Measurements from ENCODE around the gene TRIO. TPM values are rescaled to one million over a fixed set of nuclear protein-coding genes. Genes with fewer than 3 reads are reported as not detected.

The TRIO gene
- total and polyA plus RNA-seq, 2 experiments from 2014 or later = 18.5 to 78.2 TPM

DNA sequence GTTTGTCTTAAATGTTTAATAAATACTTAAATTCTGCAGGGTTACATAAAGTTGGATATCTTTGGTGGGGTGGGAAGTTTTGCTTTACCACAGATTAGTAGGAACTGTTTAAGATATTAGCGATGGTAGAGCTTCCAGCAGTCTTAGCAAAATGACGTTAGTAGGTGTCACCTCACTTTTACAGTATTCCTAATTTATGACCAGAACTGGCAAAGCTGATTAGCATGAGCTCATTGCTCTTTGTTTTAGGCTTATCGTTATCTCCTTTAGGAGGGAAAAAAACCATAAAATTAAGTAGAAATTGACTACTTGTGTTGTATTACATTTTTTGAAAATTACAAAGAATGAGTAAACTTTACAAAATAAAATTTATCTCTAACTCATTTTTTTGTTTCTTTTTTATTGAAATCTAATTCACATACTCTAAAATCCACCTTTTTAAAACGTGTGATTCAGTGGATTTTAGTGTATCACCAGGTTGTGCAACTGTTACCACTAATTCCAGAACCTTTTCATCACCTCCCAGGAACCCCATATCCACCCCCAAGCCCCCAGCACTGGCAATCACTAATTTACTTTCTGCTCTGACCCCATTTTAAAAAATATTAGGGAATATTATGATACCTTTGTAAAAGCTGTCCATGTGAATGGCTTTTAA lies 129.5 kb downstream of the TRIO start:
- TF ChIP-seq, protein P1, sequence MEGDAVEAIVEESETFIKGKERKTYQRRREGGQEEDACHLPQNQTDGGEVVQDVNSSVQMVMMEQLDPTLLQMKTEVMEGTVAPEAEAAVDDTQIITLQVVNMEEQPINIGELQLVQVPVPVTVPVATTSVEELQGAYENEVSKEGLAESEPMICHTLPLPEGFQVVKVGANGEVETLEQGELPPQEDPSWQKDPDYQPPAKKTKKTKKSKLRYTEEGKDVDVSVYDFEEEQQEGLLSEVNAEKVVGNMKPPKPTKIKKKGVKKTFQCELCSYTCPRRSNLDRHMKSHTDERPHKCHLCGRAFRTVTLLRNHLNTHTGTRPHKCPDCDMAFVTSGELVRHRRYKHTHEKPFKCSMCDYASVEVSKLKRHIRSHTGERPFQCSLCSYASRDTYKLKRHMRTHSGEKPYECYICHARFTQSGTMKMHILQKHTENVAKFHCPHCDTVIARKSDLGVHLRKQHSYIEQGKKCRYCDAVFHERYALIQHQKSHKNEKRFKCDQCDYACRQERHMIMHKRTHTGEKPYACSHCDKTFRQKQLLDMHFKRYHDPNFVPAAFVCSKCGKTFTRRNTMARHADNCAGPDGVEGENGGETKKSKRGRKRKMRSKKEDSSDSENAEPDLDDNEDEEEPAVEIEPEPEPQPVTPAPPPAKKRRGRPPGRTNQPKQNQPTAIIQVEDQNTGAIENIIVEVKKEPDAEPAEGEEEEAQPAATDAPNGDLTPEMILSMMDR (IDR thresholded peaks at IDR 0.05; ENCODE audit: poor library complexity) = no peak
- TF ChIP-seq EZH2phosphoT487 (IDR thresholded peaks at IDR 0.05; ENCODE audit: low read depth, severe bottlenecking, unreplicated experiment) (no peak), EZH2 (IDR thresholded peaks at IDR 0.05; ENCODE audit: borderline replicate concordance) (no peak)
- Histone ChIP-seq H3K79me2 (peaks cover 84% of the 10 kb centered on the region), H2AFZ (no peak overlapping the region), H3K9me3 (ENCODE audit: low read depth) (no peaks in the 10 kb centered on the region), H3K27me3 (no peaks in the 10 kb centered on the region), H3K9me2 (replicated peaks; ENCODE audit: insufficient read depth) (no peaks in the 10 kb centered on the region), H3K4me3 (no peak overlapping the region), H3K4me2 (no peak overlapping the region), H3K36me3 (replicated peaks; ENCODE audit: insufficient read depth, low read depth) (no peaks in the 10 kb centered on the region), H3K4me1 (ENCODE audit: insufficient read depth) (peaks cover 15% of the 10 kb centered on the region), H4K20me1 (ENCODE audit: insufficient read depth, poor library complexity, severe bottlenecking) (peaks cover 26% of the 10 kb centered on the region), H3K27ac (no peak overlapping the region)
- 73% methylated on average over 4 of the region's 4 CpGs for WGBS (ENCODE audit: low lambda C conversion rate, missing lambda C conversion rate)
- DNase-seq (ENCODE audit: low spot score) = no peak

DNA sequence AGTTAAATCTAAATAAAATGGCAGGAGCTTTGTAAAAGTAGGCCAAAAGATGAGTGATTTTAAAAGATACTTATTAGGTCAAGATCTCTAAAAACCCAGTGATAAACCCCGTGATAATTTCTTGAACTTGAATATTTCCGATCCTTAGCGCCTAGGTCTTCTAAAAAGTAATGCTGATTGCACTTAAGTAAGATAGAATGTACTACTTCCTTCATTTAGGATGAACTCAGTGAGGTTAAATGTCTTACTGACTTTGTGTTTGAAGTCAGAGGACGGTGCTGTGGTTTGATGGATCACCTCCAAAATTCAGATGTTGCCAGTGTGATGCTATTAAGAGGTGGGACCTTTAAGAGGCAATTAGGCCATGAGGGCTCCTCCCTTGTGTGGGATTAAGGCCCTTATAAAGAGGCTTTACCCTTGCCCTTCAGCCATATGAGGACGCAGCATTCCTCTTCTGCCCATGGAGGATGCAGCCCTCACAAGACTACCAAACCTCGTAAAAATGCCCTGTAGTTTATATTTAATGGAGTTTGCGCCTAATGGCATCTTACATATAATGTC lies 130.1 kb downstream of the TRIO start:
- WGBS (ENCODE audit: low lambda C conversion rate, missing lambda C conversion rate) = 81% methylated on average over 7 of the region's 7 CpGs
- no peak for DNase-seq (ENCODE audit: low spot score)

DNA sequence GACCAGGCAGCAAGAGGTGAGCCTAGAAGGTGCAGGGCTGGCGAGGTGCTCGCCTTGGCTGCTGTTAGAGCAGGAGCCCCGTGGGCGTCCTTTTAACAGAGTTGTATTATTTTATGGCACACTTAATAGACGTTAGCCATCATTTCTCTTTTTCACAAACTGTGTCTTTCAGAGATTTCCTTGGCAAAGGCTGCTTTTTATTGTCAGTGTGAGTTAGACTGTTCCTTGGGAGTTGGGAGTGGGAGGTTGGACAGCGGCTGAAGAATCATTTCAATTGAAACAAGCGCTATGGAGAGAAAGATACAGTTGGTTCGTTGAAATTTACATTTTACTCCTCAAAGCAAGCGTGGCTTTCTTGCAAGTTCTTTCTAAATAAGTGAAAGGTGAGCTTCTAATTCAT lies 133.2 kb downstream of the TRIO start:
- no peak overlapping the region for H3K4me2 ChIP-seq

More for the DNA sequence above, 130.1 kb downstream of the TRIO start:
- Histone ChIP-seq H4K20me1 (ENCODE audit: insufficient read depth, poor library complexity, severe bottlenecking) (peaks cover 26% of the 10 kb centered on the region), H3K27ac (no peak overlapping the region), H3K4me3 (no peak overlapping the region), H3K36me3 (replicated peaks; ENCODE audit: insufficient read depth, low read depth) (no peaks in the 10 kb centered on the region), H3K4me2 (no peak overlapping the region), H3K9me3 (ENCODE audit: low read depth) (no peaks in the 10 kb centered on the region), H3K9me2 (replicated peaks; ENCODE audit: insufficient read depth) (no peaks in the 10 kb centered on the region), H3K27me3 (no peaks in the 10 kb centered on the region), H3K79me2 (peaks cover 85% of the 10 kb centered on the region), H2AFZ (no peak overlapping the region), H3K4me1 (ENCODE audit: insufficient read depth) (peaks cover 15% of the 10 kb centered on the region)
- no peak for TF ChIP-seq EZH2 (IDR thresholded peaks at IDR 0.05; ENCODE audit: borderline replicate concordance)
- no peak for TF ChIP-seq EZH2phosphoT487 (IDR thresholded peaks at IDR 0.05; ENCODE audit: low read depth, severe bottlenecking, unreplicated experiment)
- TF ChIP-seq, protein P1 (IDR thresholded peaks at IDR 0.05; ENCODE audit: poor library complexity) = no peak

More for the DNA sequence above, 133.2 kb downstream of the TRIO start:
- no peaks in the 10 kb centered on the region for H3K9me3 ChIP-seq (ENCODE audit: low read depth)
- WGBS (ENCODE audit: low lambda C conversion rate, missing lambda C conversion rate) = 90% methylated on average over 9 of the region's 9 CpGs
- no peaks in the 10 kb centered on the region for H3K4me1 ChIP-seq (ENCODE audit: insufficient read depth)
- no peak overlapping the region for H3K4me3 ChIP-seq
- H3K27me3 ChIP-seq = no peaks in the 10 kb centered on the region
- H3K9me2 ChIP-seq (replicated peaks; ENCODE audit: insufficient read depth) = no peaks in the 10 kb centered on the region
- TF ChIP-seq, protein P1 (IDR thresholded peaks at IDR 0.05; ENCODE audit: poor library complexity) = no peak
- no peak for TF ChIP-seq EZH2phosphoT487 (IDR thresholded peaks at IDR 0.05; ENCODE audit: low read depth, severe bottlenecking, unreplicated experiment)
- no peaks in the 10 kb centered on the region for H3K36me3 ChIP-seq (replicated peaks; ENCODE audit: insufficient read depth, low read depth)
- no peak overlapping the region for H3K27ac ChIP-seq
- peaks cover 7% of the 10 kb centered on the region for H4K20me1 ChIP-seq (ENCODE audit: insufficient read depth, poor library complexity, severe bottlenecking)
- H2AFZ ChIP-seq = no peak overlapping the region
- no peak for DNase-seq (ENCODE audit: low spot score)
- H3K79me2 ChIP-seq = peaks cover 70% of the 10 kb centered on the region
